Endothelial cell of umbilical vein (primary cell): ENCODE results near the gene LYVE1. TPM values are rescaled to one million over a fixed set of nuclear protein-coding genes. Genes with fewer than 3 reads are reported as not detected.

Experiments
- BruUV-seq: library from RNA; stranded (reverse); fragments of 400-500 nt; replicated peaks from 2 replicates; lab custom pipeline; 2021; lab: Mats Ljungman, UMichigan
- CTCF ChIA-PET: fragments of 300-600, 350-600 bp; sonication (Branson Sonifier 250); formaldehyde crosslinking; loops from one replicate; lab custom pipeline; 2021; ENCODE audit warnings: antibody characterized with exemption, inconsistent platforms; lab: Charles Lee
- POLR2A ChIA-PET: fragments of 300-600, 350-600 bp; sonication (Branson Sonifier 250); formaldehyde crosslinking; loops from one replicate; lab custom pipeline; 2021; ENCODE audit warnings: antibody characterized with exemption, inconsistent platforms; lab: Charles Lee
- DNase-seq: peaks from one replicate; pipeline ENCODE4 v3.0.0-alpha.2; 2011; ENCODE audit warnings: low read depth, low spot score
- FAIRE-seq: peaks from 2 replicates; lab custom pipeline; 2011; peaks lifted over from hg19 to GRCh38; lab: Jason Lieb, UNC
- H2AFZ ChIP-seq: 2 replicates; pipeline ENCODE4 v1.6.0; 2012; ENCODE audit warnings: low read depth, low read length, control low read depth, inconsistent platforms
- H3K27ac ChIP-seq: 2 replicates; pipeline ENCODE4 v1.5.1; 2011; ENCODE audit warnings: low read depth, mild to moderate bottlenecking, control low read depth, low read length, moderate library complexity; ENCODE audit not compliant: insufficient read depth
- H3K27me3 ChIP-seq, 2 experiments: 2 replicates each; pipeline versions ENCODE4 v1.6.0 to v1.6.1; 2011; ENCODE audit warnings: low read length in 2 of 2, mixed read lengths in 1 of 2; ENCODE audit not compliant: control insufficient read depth in 2 of 2, insufficient read depth in 2 of 2
- H3K36me3 ChIP-seq, 2 experiments: 2 replicates in 1 of 2; 3 replicates in 1 of 2; pipeline ENCODE4 v1.5.1; 2011; ENCODE audit warnings: low read length in 2 of 2, mild to moderate bottlenecking in 1 of 2, moderate library complexity in 1 of 2; ENCODE audit not compliant: control insufficient read depth in 2 of 2, insufficient read depth in 2 of 2; ENCODE audit errors: extremely low read depth in 1 of 2
- H3K4me1 ChIP-seq: 3 replicates; pipeline ENCODE4 v1.5.1; 2011; ENCODE audit warnings: mild to moderate bottlenecking, low read length; ENCODE audit not compliant: control insufficient read depth, insufficient read depth; ENCODE audit errors: extremely low read depth
- H3K4me2 ChIP-seq: 2 replicates; pipeline ENCODE4 v1.6.1; 2011; ENCODE audit warnings: low read length, control low read depth, mixed read lengths; ENCODE audit not compliant: insufficient read depth
- H3K4me3 ChIP-seq, 3 experiments: fragments of 200-600 bp in 1 of 3; sonication (generic), shearing (Covaris generic) in 1 of 3; replicated peaks in 1 of 3; 2 replicates each; pipeline ENCODE4 v1.5.1; 2011 to 2016; ENCODE audit warnings: control low read depth in 3 of 3, low read length in 3 of 3, mild to moderate bottlenecking in 2 of 3, inconsistent platforms in 1 of 3, low read depth in 1 of 3, moderate library complexity in 1 of 3; ENCODE audit not compliant: insufficient read depth in 1 of 3
- H3K79me2 ChIP-seq: 2 replicates; pipeline ENCODE4 v1.6.0; 2012; ENCODE audit warnings: low read length, inconsistent platforms; ENCODE audit not compliant: control insufficient read depth, insufficient read depth
- H3K9ac ChIP-seq: replicated peaks from 2 replicates; pipeline ENCODE3; 2011; ENCODE audit warnings: low read length, control low read depth; ENCODE audit not compliant: insufficient read depth; ENCODE audit errors: extremely low read depth
- H3K9me1 ChIP-seq: replicated peaks from 3 replicates; pipeline ENCODE4 v1.6.0; 2011; ENCODE audit warnings: mild to moderate bottlenecking, low read length; ENCODE audit not compliant: control insufficient read depth, insufficient read depth; ENCODE audit errors: extremely low read depth
- H3K9me3 ChIP-seq: replicated peaks from 2 replicates; pipeline ENCODE4 v1.5.1; 2012; ENCODE audit warnings: low read length, inconsistent platforms; ENCODE audit not compliant: control insufficient read depth, insufficient read depth
- H4K20me1 ChIP-seq: replicated peaks from 2 replicates; pipeline ENCODE3; 2011; ENCODE audit warnings: mild to moderate bottlenecking, low read length; ENCODE audit not compliant: control insufficient read depth, insufficient read depth; ENCODE audit errors: extremely low read depth
- EZH2 ChIP-seq: IDR thresholded peaks from 2 replicates; pipeline ENCODE4 v1.6.1; 2012; ENCODE audit warnings: borderline replicate concordance, low read depth, mild to moderate bottlenecking, moderate library complexity, low read length, inconsistent platforms; ENCODE audit not compliant: severe bottlenecking
- FOS ChIP-seq: IDR thresholded peaks from 2 replicates; pipeline ENCODE4 v1.6.1; 2011; ENCODE audit warnings: mild to moderate bottlenecking, low read length, moderate library complexity, borderline replicate concordance; ENCODE audit not compliant: insufficient read depth
- JUN ChIP-seq: IDR thresholded peaks from 2 replicates; pipeline ENCODE4 v1.6.1; 2011; ENCODE audit warnings: borderline replicate concordance, low read depth; ENCODE audit not compliant: insufficient read length, insufficient read depth
- MYC ChIP-seq: IDR thresholded peaks from one replicate; pipeline ENCODE4 v1.6.1; 2011; ENCODE audit warnings: mild to moderate bottlenecking, low read depth, low read length
- dilution Hi-C: fragments of 300-500 bp; cut with MboI; formaldehyde crosslinking; loops from one replicate; pipeline ENCODE4 v1.15.0; 2019; ENCODE audit warnings: low sequenced_read_pairs; ENCODE audit not compliant: extremely low pct_ligation_motif_present
- intact Hi-C: fragments of 100-400 bp; cut with micrococcal nuclease; formaldehyde crosslinking; loops from one replicate; pipeline ENCODE4 v1.10.0; 2022
- polyA plus RNA-seq, 4 experiments: library from polyadenylated mRNA; depleted of rRNA in 3 of 4; stranded (reverse) in 3 of 4; unstranded in 1 of 4; fragments of >200 nt; gene quantifications; 2 replicates each; pipeline versions ENCODE4 v1.2.1 to v1.2.3, GENCODE V29; 2011 to 2012; ENCODE audit warnings: missing spikeins in 1 of 4
- total RNA-seq: library from RNA; stranded (reverse); gene quantifications from 2 replicates; pipeline ENCODE4 v1.2.3, GENCODE V29; 2021

LYVE1 gene
- total and polyA plus RNA-seq, 2 donors (not counting 3 experiments of a cell fraction or from before 2014, with no cell fraction given): 4.6 to 7.6 TPM

DNA sequence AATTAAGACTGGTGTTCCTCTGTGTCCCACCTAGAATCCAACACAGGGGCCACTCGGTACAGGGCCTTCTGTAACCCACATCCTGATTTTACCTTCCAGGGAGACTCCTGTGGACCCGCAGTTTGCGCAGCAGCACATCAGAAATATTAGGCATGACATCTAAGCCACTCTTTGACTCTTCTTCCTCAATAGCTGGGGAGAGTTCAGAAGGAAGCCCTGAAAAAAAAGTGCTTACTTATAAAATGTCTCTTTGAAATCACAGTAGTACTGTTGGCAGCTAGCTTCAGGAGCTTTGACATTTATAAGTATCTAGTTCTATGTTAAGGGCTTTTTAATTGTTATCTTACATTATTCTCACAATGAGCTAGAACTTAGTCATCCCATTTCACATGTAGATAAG lies 41.2 kb upstream of the LYVE1 start:
- no peak overlapping the region for H3K27ac ChIP-seq
- no peak overlapping the region for H3K4me2 ChIP-seq
- H3K4me3 ChIP-seq: no peak overlapping the region
- no TSS peak for BruUV-seq
- no peak overlapping the region for H3K9ac ChIP-seq
- CTCF ChIA-PET: interaction anchor here (1.0 to 1.3 kb wide), 3 partner anchors 9 to 69 kb away, joined by 3 to 6 read pairs (median 3); partner anchors contain the start of gene RNF141
- FAIRE-seq: no peak
- no peaks in the 10 kb centered on the region for H3K36me3 ChIP-seq
- TF ChIP-seq JUN (no peak), EZH2 (no peak)
- H3K9me3 ChIP-seq: no peaks in the 10 kb centered on the region
- no peak for DNase-seq
- no peaks in the 10 kb centered on the region for H3K9me1 ChIP-seq
- H3K79me2 ChIP-seq: no peaks in the 10 kb centered on the region
- intact Hi-C loops (loop anchor here (5.0 kb wide), 1 partner anchor 33 kb away; no protein-coding TSS in a partner anchor), dilution Hi-C loops (no loop called here)
- H4K20me1 ChIP-seq: no peaks in the 10 kb centered on the region
- H2AFZ ChIP-seq: no peak overlapping the region
- peaks cover 26% of the 10 kb centered on the region for H3K4me1 ChIP-seq
- POLR2A ChIA-PET: no interaction called here
- H3K27me3 ChIP-seq: peaks cover 5 to 6% of the 10 kb centered on the region in 2 experiments

DNA sequence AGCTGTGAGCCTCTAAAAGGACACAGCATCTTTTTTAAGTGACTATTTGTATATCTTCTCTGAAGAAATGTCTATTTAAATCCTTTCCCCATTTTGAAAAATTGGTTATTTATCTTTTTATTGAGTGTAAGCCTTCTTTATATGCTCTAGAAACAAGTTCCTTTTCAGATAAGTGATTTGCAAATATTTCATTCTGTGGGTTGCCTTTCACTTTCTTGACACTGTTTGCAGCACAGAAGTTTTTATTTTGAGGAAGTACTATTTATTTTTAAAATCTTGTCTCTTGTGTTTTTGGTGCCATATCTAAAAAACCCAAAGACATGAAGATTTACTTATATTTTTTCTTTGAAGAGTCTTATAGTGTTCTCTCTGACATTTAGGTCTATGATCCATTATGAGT lies 40.1 kb upstream of the LYVE1 start:
- no peak overlapping the region for H3K27ac ChIP-seq
- TF ChIP-seq EZH2: no peak
- TF ChIP-seq MYC: no peak
- TF ChIP-seq FOS: no peak
- BruUV-seq: no TSS peak
- H3K36me3 ChIP-seq: no peaks in the 10 kb centered on the region
- intact Hi-C loops: loop anchor here (5.0 kb wide), 1 partner anchor 34 kb away; no protein-coding TSS in a partner anchor
- peaks cover 29% of the 10 kb centered on the region for H3K4me1 ChIP-seq
- no peaks in the 10 kb centered on the region for H4K20me1 ChIP-seq
- H3K79me2 ChIP-seq: no peaks in the 10 kb centered on the region
- dilution Hi-C loops: no loop called here
- ChIA-PET POLR2A (no interaction called here), CTCF (interaction anchor here (1.0 to 1.3 kb wide), 2 partner anchors 10 to 27 kb away, joined by 3 read pairs; no protein-coding TSS in a partner anchor)
- no peak for DNase-seq
- no peak overlapping the region for H3K9ac ChIP-seq
- FAIRE-seq: no peak
- no peaks in the 10 kb centered on the region for H3K9me3 ChIP-seq
- no peaks in the 10 kb centered on the region for H3K9me1 ChIP-seq
- peaks cover 4 to 5% of the 10 kb centered on the region in 2 experiments for H3K27me3 ChIP-seq
- H3K4me3 ChIP-seq: no peak overlapping the region
- H2AFZ ChIP-seq: no peak overlapping the region
- no peak overlapping the region for H3K4me2 ChIP-seq
